ENCODE measurements around the gene MMP24.
"Not testable (repeated sequence)": the region's sequence is repeated elsewhere in the genome, so short reads cannot be mapped to it uniquely, and the experiment has no call there.

Gene MMP24

DNA sequence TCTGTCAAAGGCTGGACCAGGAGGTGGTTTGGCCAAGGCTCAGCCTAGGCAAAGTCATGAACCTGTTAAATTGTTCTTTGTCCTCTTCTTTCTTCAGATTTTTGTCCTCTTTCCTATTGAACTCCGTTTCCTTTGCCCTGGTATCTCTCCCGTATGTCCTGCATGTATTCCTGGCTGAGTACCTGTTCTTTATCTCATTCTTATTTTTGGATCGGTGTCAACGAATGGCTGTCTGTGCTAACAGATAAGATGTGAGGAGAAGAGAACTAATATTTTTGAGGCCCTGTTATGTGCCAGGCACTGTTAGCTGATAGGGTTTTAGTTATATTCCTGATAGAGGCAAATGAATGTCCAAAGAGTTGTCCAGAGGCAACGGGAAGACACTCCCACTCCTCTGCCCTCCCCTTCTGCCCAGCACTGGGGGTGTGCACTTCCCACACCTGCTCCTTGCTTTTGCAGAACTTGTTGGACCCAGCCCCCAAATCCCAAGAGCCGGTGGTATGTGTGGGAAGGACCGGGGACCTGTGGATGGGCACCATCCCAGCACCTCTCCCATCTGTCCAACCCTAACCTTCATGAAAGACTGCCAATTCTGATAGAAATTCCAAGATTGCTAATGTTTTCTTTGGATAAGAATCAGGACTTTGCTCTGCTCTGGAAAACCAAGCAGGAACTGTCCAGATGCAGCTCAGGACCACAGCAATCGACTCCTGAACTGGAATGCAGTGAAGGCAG lies 30.9 kb downstream of the MMP24 start:
- Histone ChIP-seq H3K9me3 (no peaks in the 10 kb centered on the region), H3K4me3 (no peak overlapping the region), H3K27me3 (ENCODE audit: low read depth) (no peaks in the 10 kb centered on the region), H3K4me1 (peaks cover 12% of the 10 kb centered on the region), H3K36me3 (replicated peaks) (no peaks in the 10 kb centered on the region)
- in situ Hi-C loops (cut with MboI; ENCODE audit: low sequenced_read_pairs): no loop called here
- no peak for DNase-seq (ENCODE audit: low spot score in 2 of 2)

DNA sequence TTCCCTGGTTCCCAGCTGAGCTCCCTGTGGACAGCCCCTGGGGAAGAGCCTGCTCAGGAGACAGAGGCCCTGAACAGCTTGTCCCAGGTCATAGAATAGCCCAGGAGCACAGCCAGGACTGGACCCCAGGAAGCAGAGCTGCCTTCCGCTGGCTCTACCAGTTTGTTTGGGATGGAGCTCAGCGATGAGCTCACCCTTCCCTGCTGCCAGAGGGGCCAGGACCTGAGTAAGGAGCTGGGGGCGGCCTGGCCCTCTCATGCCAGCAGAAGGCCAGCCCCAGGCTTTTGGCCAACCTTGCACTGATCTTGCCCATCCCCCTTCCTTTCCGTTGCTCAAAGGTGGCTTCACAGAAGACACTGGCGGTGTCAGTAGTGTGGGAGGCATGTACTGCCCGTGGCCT lies 33.9 kb downstream of the MMP24 start:
- in situ Hi-C loops (cut with MboI; ENCODE audit: low sequenced_read_pairs): no loop called here
- DNase-seq (ENCODE audit: low spot score in 2 of 2): peak in 1 of 2 experiments; percentile 15
- peaks cover 34% of the 10 kb centered on the region for H3K4me1 ChIP-seq
- H3K36me3 ChIP-seq (replicated peaks): no peaks in the 10 kb centered on the region
- H3K9me3 ChIP-seq: no peaks in the 10 kb centered on the region
- H3K4me3 ChIP-seq: no peak overlapping the region
- no peaks in the 10 kb centered on the region for H3K27me3 ChIP-seq (ENCODE audit: low read depth)

DNA sequence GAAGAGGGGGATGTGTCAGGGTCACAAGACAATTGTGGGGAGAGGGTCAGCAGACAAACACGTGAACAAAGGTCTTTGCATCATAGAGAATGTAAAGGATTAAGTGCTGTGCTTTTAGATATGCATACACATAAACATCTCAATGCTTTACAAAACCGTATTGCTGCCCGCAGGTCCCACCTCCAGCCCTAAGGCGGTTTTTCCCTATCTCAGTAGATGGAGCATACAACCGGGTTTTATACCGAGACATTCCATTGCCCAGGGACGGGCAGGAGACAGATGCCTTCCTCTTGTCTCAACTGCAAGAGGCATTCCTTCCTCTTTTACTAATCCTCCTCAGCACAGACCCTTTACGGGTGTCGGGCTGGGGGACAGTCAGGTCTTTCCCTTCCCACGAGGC lies 35.8 kb downstream of the MMP24 start:
- in situ Hi-C loops (cut with MboI; ENCODE audit: low sequenced_read_pairs); H3K4me3 ChIP-seq; H3K27me3 ChIP-seq (ENCODE audit: low read depth); H3K36me3 ChIP-seq (replicated peaks); H3K9me3 ChIP-seq: not testable (repeated sequence)
- H3K4me1 ChIP-seq: peaks cover 34% of the 10 kb centered on the region
- DNase-seq (ENCODE audit: low spot score in 2 of 2): peak in 1 of 2 experiments; percentile 59

DNA sequence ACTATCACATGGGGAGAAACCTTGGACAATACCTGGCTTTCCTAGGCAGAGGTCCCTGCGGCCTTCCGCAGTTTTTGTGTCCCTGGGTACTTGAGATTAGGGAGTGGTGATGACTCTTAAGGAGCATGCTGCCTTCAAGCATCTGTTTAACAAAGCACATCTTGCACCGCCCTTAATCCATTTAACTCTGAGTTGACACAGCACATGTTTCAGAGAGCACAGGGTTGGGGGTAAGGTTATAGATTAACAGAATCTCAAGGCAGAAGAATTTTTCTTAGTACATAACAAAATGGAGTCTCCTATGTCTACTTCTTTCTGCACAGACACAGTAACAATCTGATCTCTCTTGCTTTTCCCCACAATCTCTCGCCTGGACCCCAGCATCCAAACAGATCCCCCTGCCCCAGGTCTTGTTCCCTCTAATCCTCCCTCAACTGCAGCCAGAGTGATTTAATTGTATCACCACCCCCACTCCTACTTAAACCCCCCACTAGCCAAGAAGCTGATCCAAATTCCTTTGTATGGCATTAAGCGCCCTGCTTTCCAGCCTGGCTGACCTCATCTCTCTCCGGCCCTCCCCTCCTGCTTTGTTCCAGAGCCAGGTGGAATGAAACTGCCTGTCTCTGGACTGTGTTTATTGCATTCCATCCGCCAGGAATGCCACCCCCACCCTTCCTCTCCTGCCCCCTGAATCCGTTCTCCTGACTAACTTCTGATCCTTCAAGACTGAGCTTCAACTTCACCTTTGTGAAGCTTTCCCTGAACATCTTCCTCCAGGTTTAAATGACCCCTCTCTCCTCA lies 36.4 kb downstream of the MMP24 start:
- H3K4me3 ChIP-seq: peak overlapping the region; percentile 15
- H3K27me3 ChIP-seq (ENCODE audit: low read depth); in situ Hi-C loops (cut with MboI; ENCODE audit: low sequenced_read_pairs); H3K9me3 ChIP-seq; H3K36me3 ChIP-seq (replicated peaks): not testable (repeated sequence)
- peak; percentile 93 to 97 for DNase-seq (ENCODE audit: low spot score in 2 of 2)
- H3K4me1 ChIP-seq: peaks cover 34% of the 10 kb centered on the region

DNA sequence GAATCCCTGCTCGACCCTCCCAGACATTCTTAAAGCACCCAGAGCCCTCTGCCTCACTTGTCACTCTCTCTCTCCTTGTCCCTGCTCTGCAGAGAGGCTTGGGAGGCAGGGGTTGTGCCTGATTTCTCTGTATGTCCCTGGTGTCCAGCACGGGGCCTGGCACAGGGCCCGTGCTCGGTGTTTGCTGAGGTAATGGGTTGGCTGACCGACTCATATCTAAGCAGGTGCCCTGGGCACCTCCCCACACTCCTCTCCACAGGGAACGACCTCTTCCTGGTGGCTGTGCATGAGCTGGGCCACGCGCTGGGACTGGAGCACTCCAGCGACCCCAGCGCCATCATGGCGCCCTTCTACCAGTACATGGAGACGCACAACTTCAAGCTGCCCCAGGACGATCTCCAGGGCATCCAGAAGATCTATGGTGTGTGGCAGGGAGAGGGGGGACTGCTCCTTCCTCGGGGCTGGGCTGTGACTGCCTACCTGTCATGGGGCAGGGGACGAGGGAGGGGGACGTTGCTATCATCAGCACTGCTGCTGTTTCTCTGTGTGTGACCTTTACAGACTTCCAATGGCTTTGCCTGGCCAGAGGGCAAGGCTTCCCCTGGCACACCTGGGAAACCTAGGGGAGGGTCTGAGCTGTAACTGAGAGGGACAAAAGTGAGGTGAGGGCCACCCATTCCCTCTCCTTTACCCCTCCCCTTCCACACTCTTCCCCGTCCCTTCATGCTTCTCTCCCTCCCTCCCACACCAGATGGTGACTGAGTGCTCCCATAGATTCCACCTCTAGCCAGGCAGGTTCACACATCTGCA lies 37.2 kb downstream of the MMP24 start:
- no peak for DNase-seq (ENCODE audit: low spot score in 2 of 2)
- peaks cover 34% of the 10 kb centered on the region for H3K4me1 ChIP-seq
- in situ Hi-C loops (cut with MboI; ENCODE audit: low sequenced_read_pairs): no loop called here
- no peaks in the 10 kb centered on the region for H3K36me3 ChIP-seq (replicated peaks)
- peak overlapping the region; percentile 15 for H3K4me3 ChIP-seq
- H3K9me3 ChIP-seq: no peaks in the 10 kb centered on the region
- no peaks in the 10 kb centered on the region for H3K27me3 ChIP-seq (ENCODE audit: low read depth)

DNA sequence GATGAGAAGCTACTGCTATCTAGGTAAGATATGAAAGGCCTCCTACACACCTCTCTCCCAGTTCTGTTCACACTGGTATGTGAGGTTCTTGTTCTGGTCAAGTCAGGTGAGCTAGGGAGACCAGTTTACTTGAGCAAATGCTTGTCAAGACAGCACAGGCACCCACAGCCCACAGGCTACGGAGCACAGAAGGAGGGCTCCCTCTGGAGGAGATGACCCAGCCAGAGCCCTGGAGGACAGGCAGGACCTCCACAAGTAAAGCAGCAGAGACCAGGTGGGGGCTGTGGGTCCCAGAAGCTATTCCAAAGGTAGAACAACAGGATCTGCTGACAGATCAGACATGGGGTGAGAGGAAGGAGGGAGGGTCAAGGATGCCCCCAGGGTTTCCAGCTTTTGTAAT lies 38.3 kb downstream of the MMP24 start:
- H3K36me3 ChIP-seq (replicated peaks): 0 out of 2 replicates have a peak, but pooled peaks cover 3% of the 10 kb centered on the region
- peak; percentile 64 to 79 for DNase-seq (ENCODE audit: low spot score in 2 of 2)

DNA sequence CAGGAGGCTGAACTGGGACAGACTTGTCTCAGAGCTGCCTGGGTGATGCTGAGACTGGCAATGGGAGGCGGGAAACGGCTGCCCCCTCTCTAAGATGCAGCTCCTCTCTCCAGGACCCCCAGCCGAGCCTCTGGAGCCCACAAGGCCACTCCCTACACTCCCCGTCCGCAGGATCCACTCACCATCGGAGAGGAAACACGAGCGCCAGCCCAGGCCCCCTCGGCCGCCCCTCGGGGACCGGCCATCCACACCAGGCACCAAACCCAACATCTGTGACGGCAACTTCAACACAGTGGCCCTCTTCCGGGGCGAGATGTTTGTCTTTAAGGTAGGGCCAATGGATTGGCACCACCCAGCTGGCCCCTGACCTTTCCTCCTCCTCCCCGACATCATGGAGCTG lies 40.6 kb downstream of the MMP24 start:
- peaks cover 11% of the 10 kb centered on the region; the same call in 1 of the 2 replicates for H3K36me3 ChIP-seq (replicated peaks)
- H3K27me3 ChIP-seq (ENCODE audit: low read depth): no peaks in the 10 kb centered on the region
- H3K9me3 ChIP-seq: no peaks in the 10 kb centered on the region
- no peak for DNase-seq (ENCODE audit: low spot score in 2 of 2)
- in situ Hi-C loops (cut with MboI; ENCODE audit: low sequenced_read_pairs): loop anchor here (5.0 kb wide), 3 partner anchors 120 to 435 kb away; partner anchors contain the start of genes EDEM2 and TRPC4AP
- peaks cover 22% of the 10 kb centered on the region for H3K4me1 ChIP-seq
- H3K4me3 ChIP-seq: no peak overlapping the region

More for the DNA sequence above, 38.3 kb downstream of the MMP24 start:
- Histone ChIP-seq H3K9me3 (no peaks in the 10 kb centered on the region), H3K4me3 (no peak overlapping the region), H3K27me3 (ENCODE audit: low read depth) (no peaks in the 10 kb centered on the region), H3K4me1 (peaks cover 34% of the 10 kb centered on the region)
- in situ Hi-C loops (cut with MboI; ENCODE audit: low sequenced_read_pairs): loop anchor here (5.0 kb wide), 3 partner anchors 117 to 432 kb away; partner anchors contain the start of genes EDEM2 and TRPC4AP

DNA sequence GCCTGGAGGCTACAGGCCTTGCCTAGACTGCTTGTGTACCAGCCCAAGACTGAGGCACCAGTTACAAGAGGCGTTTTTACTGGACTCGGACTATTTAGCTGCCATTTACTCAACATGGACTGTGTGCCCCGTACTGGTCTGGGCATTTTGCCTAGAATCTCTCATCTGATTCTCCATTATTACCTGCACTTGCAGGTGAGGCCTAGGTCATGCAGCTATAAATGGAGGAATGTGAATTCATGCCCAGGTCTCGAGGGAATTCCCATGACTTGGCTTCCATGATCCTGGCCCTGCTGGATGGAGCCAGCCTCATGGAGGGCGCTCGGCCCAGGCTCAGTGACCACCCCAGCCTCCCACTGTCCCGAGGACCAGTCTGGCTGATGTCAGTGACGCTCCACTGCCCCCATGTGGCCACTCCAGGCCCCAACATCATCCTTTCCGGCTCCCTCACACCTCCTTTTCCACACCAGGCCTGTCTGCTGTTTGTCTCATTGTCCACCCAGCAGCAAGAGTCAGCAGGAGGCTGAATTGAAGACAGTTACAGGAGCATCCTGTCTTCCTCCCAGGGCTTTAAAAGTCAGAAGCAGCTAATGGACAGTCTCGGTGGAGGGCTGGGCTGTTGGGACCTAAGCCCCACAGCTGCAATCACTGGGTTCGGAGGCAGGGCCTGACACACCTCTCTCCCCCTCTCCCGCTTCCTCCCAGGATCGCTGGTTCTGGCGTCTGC lies 42.7 kb downstream of the MMP24 start:
- H3K4me3 ChIP-seq: no peak overlapping the region
- peaks cover 11% of the 10 kb centered on the region; the same call in 1 of the 2 replicates for H3K36me3 ChIP-seq (replicated peaks)
- in situ Hi-C loops (cut with MboI; ENCODE audit: low sequenced_read_pairs): loop anchor here (5.0 kb wide), 3 partner anchors 122 to 437 kb away; partner anchors contain the start of genes EDEM2 and TRPC4AP
- no peaks in the 10 kb centered on the region for H3K27me3 ChIP-seq (ENCODE audit: low read depth)
- H3K9me3 ChIP-seq: no peaks in the 10 kb centered on the region
- H3K4me1 ChIP-seq: peaks cover 8% of the 10 kb centered on the region
- DNase-seq (ENCODE audit: low spot score in 2 of 2): peak; percentile 74 to 91

DNA sequence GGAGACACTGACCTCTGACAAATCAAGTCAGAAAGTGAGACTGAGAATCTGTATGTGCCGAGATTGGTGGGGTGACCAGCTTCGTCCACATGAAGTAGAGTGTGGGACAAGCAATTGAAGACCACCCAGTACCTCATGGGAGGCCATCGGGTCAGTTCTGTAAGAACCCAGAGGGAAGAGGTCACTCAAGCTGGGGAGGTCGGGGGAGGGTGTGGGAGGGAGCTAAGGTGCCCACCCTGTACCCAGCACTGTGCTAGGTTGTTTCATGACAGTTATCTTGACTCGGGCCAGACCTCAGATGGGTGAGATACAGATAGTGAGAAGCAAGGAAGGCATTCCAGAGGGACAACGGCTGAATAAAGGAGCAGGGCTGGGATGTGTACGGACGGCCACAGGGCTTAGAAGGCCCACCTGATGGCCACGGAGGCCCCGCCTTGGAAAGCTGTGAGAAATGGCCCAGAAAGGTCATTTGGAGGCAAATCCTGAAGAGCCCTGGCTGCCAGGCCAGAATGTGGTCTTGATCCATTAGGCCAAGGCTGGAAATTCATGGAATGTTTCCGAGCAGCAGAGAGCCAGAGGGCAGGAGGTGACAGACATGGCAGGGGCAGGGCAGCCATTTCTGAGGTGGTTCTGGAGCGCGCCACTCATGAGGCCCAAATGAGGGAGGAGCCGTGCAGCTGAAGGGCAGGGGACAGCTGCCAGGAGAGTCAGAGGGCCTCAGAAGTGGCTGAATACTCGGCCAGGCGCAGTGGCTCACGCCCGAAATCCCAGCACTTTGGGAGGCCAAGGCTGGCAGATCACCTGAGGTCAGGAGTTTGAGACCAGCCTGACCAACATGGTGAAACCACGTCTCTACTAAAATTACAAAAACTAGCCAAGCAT lies 43.8 kb downstream of the MMP24 start:
- no peaks in the 10 kb centered on the region for H3K27me3 ChIP-seq (ENCODE audit: low read depth)
- no peaks in the 10 kb centered on the region for H3K9me3 ChIP-seq
- H3K36me3 ChIP-seq (replicated peaks): peaks cover 11% of the 10 kb centered on the region; the same call in 1 of the 2 replicates
- in situ Hi-C loops (cut with MboI; ENCODE audit: low sequenced_read_pairs): no loop called here
- H3K4me1 ChIP-seq: no peaks in the 10 kb centered on the region
- DNase-seq (ENCODE audit: low spot score in 2 of 2): no peak
- H3K4me3 ChIP-seq: no peak overlapping the region

DNA sequence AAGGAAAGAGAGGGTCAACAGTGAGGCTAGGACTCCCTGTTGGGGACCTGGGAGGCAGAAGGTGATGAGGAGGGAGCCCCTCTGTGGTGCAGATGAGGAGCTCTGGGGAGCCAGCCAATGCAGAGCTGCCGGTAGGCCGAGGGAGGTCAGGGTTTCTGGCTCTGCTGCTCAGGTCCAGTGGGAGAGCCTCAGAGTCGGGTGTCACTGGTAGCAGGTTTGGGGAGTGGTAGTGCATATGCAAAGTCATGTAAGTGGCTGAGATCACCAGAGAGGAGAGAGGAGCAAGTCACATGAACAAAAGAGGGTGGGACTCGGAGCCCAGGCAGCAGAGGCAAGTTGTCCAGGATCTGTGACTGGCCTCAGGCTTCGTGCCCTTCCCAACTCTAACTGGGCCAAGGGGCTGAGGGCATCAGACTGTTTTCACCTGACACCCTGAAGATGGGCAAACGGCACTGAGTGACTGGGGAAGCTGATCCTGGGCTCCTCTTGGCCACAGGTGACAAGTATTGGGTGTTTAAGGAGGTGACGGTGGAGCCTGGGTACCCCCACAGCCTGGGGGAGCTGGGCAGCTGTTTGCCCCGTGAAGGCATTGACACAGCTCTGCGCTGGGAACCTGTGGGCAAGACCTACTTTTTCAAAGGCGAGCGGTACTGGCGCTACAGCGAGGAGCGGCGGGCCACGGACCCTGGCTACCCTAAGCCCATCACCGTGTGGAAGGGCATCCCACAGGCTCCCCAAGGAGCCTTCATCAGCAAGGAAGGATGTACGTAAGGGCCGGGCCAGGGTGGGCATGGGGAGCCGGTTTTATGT lies 44.8 kb downstream of the MMP24 start:
- Histone ChIP-seq H3K4me3 (no peak overlapping the region), H3K9me3 (no peaks in the 10 kb centered on the region), H3K27me3 (ENCODE audit: low read depth) (no peaks in the 10 kb centered on the region), H3K36me3 (replicated peaks) (peaks cover 19% of the 10 kb centered on the region), H3K4me1 (no peaks in the 10 kb centered on the region; the same call in 1 of the 2 replicates)
- peak in 1 of 2 experiments; percentile 7 for DNase-seq (ENCODE audit: low spot score in 2 of 2)
- in situ Hi-C loops (cut with MboI; ENCODE audit: low sequenced_read_pairs): no loop called here

DNA sequence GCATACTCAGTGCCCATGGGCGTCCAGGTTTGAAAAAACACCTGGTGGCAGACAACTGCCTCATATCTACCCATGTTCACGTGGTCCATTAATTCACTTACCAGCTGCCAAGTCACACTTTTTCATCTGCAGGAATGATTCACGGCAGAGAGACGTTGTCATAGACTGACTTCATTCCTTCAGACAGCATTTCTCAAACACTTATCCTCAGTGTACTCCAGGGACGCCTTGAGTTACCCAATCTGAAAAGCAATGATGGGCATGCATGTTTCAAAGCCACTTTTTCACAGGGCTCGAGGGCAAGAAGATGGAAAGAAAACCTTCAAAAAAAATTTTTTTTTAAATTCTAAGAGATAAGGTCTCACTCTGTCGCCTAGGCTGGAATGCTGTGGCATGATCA lies 45.4 kb downstream of the MMP24 start:
- Histone ChIP-seq H3K9me3 (no peaks in the 10 kb centered on the region), H3K4me1 (peaks cover 6% of the 10 kb centered on the region; the same call in 1 of the 2 replicates), H3K36me3 (replicated peaks) (peaks cover 24% of the 10 kb centered on the region), H3K27me3 (ENCODE audit: low read depth) (no peaks in the 10 kb centered on the region), H3K4me3 (no peak overlapping the region)
- DNase-seq (ENCODE audit: low spot score in 2 of 2): no peak
- in situ Hi-C loops (cut with MboI; ENCODE audit: low sequenced_read_pairs): no loop called here
